ENCODE results near the gene LSR. TPM values are rescaled to one million over a fixed set of nuclear protein-coding genes. Genes with fewer than 3 reads are reported as not detected.

The LSR gene
- total RNA-seq, 1 donor from 2014 or later: 74.1 TPM

- DNase-seq: no peak
- Histone ChIP-seq H3K4me1 (peaks cover 17% of the 10 kb centered on the region), H3K27me3 (ENCODE audit: low read depth) (no peaks in the 10 kb centered on the region), H3K9me3 (no peaks in the 10 kb centered on the region), H3K27ac (no peak overlapping the region), H3K4me3 (no peak overlapping the region), H3K36me3 (peaks cover 74% of the 10 kb centered on the region)
- no peak for ATAC-seq
- TF ChIP-seq CTCF (IDR thresholded peaks at IDR 0.05): no peak
- intact Hi-C loops (cut with DNase I): no loop called here
Observed at GRCh38 chr19:35272954-35273649, 24.3 kb downstream of the LSR start.

- intact Hi-C loops (cut with DNase I): no loop called here
- no peak for ATAC-seq
- H3K9me3 ChIP-seq: no peaks in the 10 kb centered on the region
Observed at GRCh38 chr19:35273686-35274259, 25.0 kb downstream of the LSR start.

GRCh38 chr19:35274323-35274722 is 25.5 kb downstream of the LSR start:
- intact Hi-C loops (cut with DNase I): no loop called here
- TF ChIP-seq CTCF (IDR thresholded peaks at IDR 0.05): no peak
- no peak overlapping the region for H3K4me3 ChIP-seq
- H3K36me3 ChIP-seq: peaks cover 85% of the 10 kb centered on the region
- H3K27ac ChIP-seq: no peak overlapping the region
- H3K27me3 ChIP-seq (ENCODE audit: low read depth): no peaks in the 10 kb centered on the region
- no peaks in the 10 kb centered on the region for H3K9me3 ChIP-seq
- peaks cover 17% of the 10 kb centered on the region for H3K4me1 ChIP-seq
- ATAC-seq: no peak
- DNase-seq: no peak

More at GRCh38 chr19:35273686-35274259, 25.0 kb downstream of the LSR start:
- no peak for DNase-seq
- Histone ChIP-seq H3K27me3 (ENCODE audit: low read depth) (no peaks in the 10 kb centered on the region), H3K4me3 (no peak overlapping the region), H3K4me1 (peaks cover 17% of the 10 kb centered on the region), H3K27ac (no peak overlapping the region), H3K36me3 (peaks cover 80% of the 10 kb centered on the region)
- TF ChIP-seq CTCF (IDR thresholded peaks at IDR 0.05): no peak

GRCh38 chr19:35276706-35277281 is 28.0 kb downstream of the LSR start:
- Histone ChIP-seq H3K9me3 (no peaks in the 10 kb centered on the region), H3K4me3 (no peak overlapping the region), H3K36me3 (peaks cover 71% of the 10 kb centered on the region), H3K4me1 (no peaks in the 10 kb centered on the region), H3K27me3 (ENCODE audit: low read depth) (no peaks in the 10 kb centered on the region), H3K27ac (no peak overlapping the region)
- intact Hi-C loops (cut with DNase I): no loop called here
- no peak for TF ChIP-seq CTCF (IDR thresholded peaks at IDR 0.05)
- no peak for ATAC-seq
- no peak for DNase-seq

GRCh38 chr19:35278578-35279284 is 29.9 kb downstream of the LSR start:
- H3K9me3 ChIP-seq: no peaks in the 10 kb centered on the region
- intact Hi-C loops (cut with DNase I): no loop called here
- DNase-seq (no peak), ATAC-seq (no peak)
- TF ChIP-seq CTCF (IDR thresholded peaks at IDR 0.05): no peak
- peaks cover 51% of the 10 kb centered on the region for H3K36me3 ChIP-seq
- H3K27me3 ChIP-seq (ENCODE audit: low read depth): peaks cover under 1% of the 10 kb centered on the region
- H3K4me1 ChIP-seq: no peaks in the 10 kb centered on the region
- no peak overlapping the region for H3K4me3 ChIP-seq
- no peak overlapping the region for H3K27ac ChIP-seq
